Natural killer cell (primary cell): Measurements from ENCODE around the gene IGLON5. TPM values are rescaled to one million over a fixed set of nuclear protein-coding genes. Genes with fewer than 3 reads are reported as not detected.

Experiments used
- ATAC-seq, 3 donors: fragments of 150-1000 bp in 2 of 3; fragments of 200-7000 bp in 1 of 3; cut with Tn5 transposase; 1 replicate in 1 of 3; 2 replicates in 2 of 3; pipeline ENCODE4 v1.10.0; 2021; ENCODE audit warnings: mild to moderate bottlenecking in 2 of 3, moderate library complexity in 2 of 3
- DNase-seq, 2 donors: peaks; one replicate each; pipeline versions ENCODE4 v3.0.0 to v3.0.0-alpha.2; 2013 to 2021; ENCODE audit warnings: mixed read lengths in 1 of 2
- H3K27ac ChIP-seq: one replicate; pipeline ENCODE4 v1.5.1; 2013; ENCODE audit warnings: mild to moderate bottlenecking, low read length
- H3K27me3 ChIP-seq: one replicate; pipeline ENCODE4 v1.6.1; 2013; ENCODE audit warnings: low read length; ENCODE audit not compliant: control insufficient read depth, insufficient read depth
- H3K36me3 ChIP-seq: one replicate; pipeline ENCODE4 v1.6.1; 2013; ENCODE audit warnings: low read length; ENCODE audit not compliant: control insufficient read depth, insufficient read depth
- H3K4me1 ChIP-seq: one replicate; pipeline ENCODE4 v1.6.1; 2013; ENCODE audit warnings: low read length; ENCODE audit not compliant: control insufficient read depth, insufficient read depth
- H3K4me3 ChIP-seq: one replicate; pipeline ENCODE4 v1.5.1; 2013; ENCODE audit warnings: low read length
- H3K9me3 ChIP-seq: one replicate; pipeline ENCODE4 v1.6.1; 2013; ENCODE audit warnings: low read length; ENCODE audit not compliant: control insufficient read depth, insufficient read depth
- H3K27ac Mint-ChIP-seq, 2 donors: one replicate each; pipeline ENCODE4 v1.8.0; 2022; ENCODE audit warnings: mild to moderate bottlenecking in 2 of 2, mixed read lengths in 2 of 2, moderate library complexity in 1 of 2
- H3K27me3 Mint-ChIP-seq, 2 donors: one replicate each; pipeline ENCODE4 v1.8.0; 2022; ENCODE audit warnings: low read depth in 2 of 2, mixed read lengths in 2 of 2
- H3K36me3 Mint-ChIP-seq: one replicate; pipeline ENCODE4 v1.8.0; 2022; ENCODE audit warnings: mixed read lengths
- H3K4me1 Mint-ChIP-seq, 2 donors: one replicate each; pipeline ENCODE4 v1.8.0; 2022; ENCODE audit warnings: mixed read lengths in 2 of 2
- H3K4me3 Mint-ChIP-seq: one replicate; pipeline ENCODE4 v1.8.0; 2022; ENCODE audit warnings: mild to moderate bottlenecking, moderate library complexity, mixed read lengths
- H3K9me3 Mint-ChIP-seq, 2 donors: one replicate each; pipeline ENCODE4 v1.8.0; 2022; ENCODE audit warnings: mixed read lengths in 2 of 2
- WGBS: methylation state at CpG from one replicate; pipeline ENCODE4 v1.1.7; 2013; ENCODE audit warnings: missing lambda C conversion rate; ENCODE audit not compliant: insufficient coverage; 5-methylcytosine and 5-hydroxymethylcytosine counted together
- intact Hi-C: fragments of 100-400 bp; cut with micrococcal nuclease; formaldehyde crosslinking; loops from one replicate; pipeline ENCODE4 v1.14.2; 2022
- total RNA-seq, 4 donors: library from RNA; stranded (reverse); fragments of 120-200 nt in 1 of 4; gene quantifications; one replicate each; pipeline versions ENCODE4 v1.2.3 to v1.2.4, GENCODE V29; 2013 to 2022
- TF ChIP-seq, protein P1 (sequence below): fragments of 200-600 bp; IDR thresholded peaks from one replicate; pipeline ENCODE4 v1.8.0; 2022; ENCODE audit warnings: antibody characterized with exemption

Gene IGLON5
- total RNA-seq: not detected
- total RNA-seq (2013): not detected

DNA sequence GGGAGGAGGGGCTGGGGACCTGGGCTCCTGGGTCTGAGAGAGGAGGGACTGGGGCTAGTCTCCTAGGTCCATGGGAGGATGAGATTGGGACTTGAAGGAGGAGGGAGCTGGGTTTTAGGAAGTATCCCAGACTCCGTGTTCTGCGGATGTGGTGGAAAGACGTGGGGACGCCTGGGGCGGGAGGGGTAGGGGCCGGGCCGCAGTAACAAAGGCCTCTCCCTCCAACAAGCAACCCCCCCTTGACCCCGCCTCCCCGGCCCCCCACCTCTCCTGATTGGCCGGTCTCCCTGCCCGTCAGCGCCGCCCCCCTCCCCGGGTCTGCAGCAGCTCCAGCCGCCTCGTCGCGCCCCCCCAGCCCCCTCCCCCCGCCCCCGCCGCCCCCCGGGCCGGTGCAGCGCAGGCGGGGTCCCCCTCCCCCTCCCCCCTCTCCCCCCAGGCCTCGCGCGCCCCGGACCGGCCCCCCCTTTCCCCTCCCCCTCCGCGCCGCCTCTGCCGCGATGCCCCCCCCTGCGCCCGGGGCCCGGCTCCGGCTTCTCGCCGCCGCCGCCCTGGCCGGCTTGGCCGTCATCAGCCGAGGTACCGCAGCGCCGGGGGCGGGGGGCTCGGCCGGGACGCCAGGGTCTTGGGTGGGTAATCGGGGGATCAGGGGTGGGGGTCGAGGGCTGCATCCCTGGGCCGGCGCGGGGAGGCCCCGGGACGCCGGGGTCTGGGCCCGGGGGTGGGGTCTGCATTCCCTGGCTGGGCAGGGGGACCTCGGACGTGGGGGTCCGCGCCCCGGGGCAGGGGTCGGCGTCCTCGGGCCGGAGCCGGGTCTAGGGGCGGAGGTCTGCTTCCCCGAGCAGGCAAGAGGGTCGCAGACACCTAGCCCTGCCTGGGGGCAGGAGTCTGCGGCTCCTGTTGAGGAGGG is at the start of gene IGLON5:
IGLON5 (plus strand) TSS at position 294 of the 907 bp plus-strand sequence; CDS start at position 498, 204 bp downstream.
- H3K4me1 ChIP-seq: no peaks in the 10 kb centered on the region
- peaks cover 5% of the 10 kb centered on the region for H3K27me3 ChIP-seq
- H3K36me3 Mint-ChIP-seq: peaks cover 11% of the 10 kb centered on the region
- peaks cover 49 to 64% of the 10 kb centered on the region in 2 donors for H3K27me3 Mint-ChIP-seq
- DNase-seq (no peak), ATAC-seq (no peak)
- H3K9me3 Mint-ChIP-seq: peaks cover 0 to 2% of the 10 kb centered on the region in 2 donors
- WGBS: 14% methylated on average over 44 of the region's 76 CpGs
- intact Hi-C loops: no loop called here
- no peak within 1 kb of the TSS for H3K4me3 Mint-ChIP-seq
- TF ChIP-seq, protein P1, sequence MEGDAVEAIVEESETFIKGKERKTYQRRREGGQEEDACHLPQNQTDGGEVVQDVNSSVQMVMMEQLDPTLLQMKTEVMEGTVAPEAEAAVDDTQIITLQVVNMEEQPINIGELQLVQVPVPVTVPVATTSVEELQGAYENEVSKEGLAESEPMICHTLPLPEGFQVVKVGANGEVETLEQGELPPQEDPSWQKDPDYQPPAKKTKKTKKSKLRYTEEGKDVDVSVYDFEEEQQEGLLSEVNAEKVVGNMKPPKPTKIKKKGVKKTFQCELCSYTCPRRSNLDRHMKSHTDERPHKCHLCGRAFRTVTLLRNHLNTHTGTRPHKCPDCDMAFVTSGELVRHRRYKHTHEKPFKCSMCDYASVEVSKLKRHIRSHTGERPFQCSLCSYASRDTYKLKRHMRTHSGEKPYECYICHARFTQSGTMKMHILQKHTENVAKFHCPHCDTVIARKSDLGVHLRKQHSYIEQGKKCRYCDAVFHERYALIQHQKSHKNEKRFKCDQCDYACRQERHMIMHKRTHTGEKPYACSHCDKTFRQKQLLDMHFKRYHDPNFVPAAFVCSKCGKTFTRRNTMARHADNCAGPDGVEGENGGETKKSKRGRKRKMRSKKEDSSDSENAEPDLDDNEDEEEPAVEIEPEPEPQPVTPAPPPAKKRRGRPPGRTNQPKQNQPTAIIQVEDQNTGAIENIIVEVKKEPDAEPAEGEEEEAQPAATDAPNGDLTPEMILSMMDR: no peak
- H3K27ac Mint-ChIP-seq: no peak within 1 kb of the TSS
- no peaks in the 10 kb centered on the region for H3K4me1 Mint-ChIP-seq
- peaks cover 6% of the 10 kb centered on the region for H3K9me3 ChIP-seq
- H3K36me3 ChIP-seq: no peaks in the 10 kb centered on the region
- H3K4me3 ChIP-seq: no peak within 1 kb of the TSS
- no peak within 1 kb of the TSS for H3K27ac ChIP-seq

DNA sequence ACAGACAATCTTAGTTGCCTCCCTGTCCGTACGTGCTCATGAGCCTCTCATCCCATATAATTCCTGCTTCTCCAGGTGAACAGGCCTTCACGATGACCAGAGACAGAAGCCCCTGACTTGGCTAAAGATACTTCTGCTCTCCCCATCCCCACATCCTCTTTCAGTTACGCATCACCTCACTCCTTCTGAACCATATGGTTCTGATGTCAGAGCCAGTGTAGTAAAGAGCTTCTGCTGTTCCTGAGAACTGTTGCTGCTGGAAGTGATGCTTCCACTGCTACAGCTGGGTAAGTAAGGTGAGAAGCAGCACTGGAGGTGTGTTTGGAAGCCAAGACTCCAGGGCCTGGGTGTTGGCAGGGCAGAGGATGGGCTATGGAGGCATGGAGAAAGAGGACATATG is 47.6 kb upstream of the IGLON5 start:
- no peak overlapping the region for H3K27ac Mint-ChIP-seq
- no peak for ATAC-seq
- Histone ChIP-seq H3K4me3 (no peak overlapping the region), H3K4me1 (no peaks in the 10 kb centered on the region), H3K27me3 (no peaks in the 10 kb centered on the region), H3K27ac (no peak overlapping the region), H3K36me3 (no peaks in the 10 kb centered on the region), H3K9me3 (no peaks in the 10 kb centered on the region)
- DNase-seq: no peak
- intact Hi-C loops: loop anchor here (5.0 kb wide), 1 partner anchor 332 kb away; no protein-coding TSS in a partner anchor
- TF ChIP-seq, protein P1: no peak
- no peaks in the 10 kb centered on the region for H3K36me3 Mint-ChIP-seq
- peaks cover 5 to 6% of the 10 kb centered on the region in 2 donors for H3K4me1 Mint-ChIP-seq
- no peak overlapping the region for H3K4me3 Mint-ChIP-seq
- WGBS: 90% methylated on average over 3 of the region's 4 CpGs
- H3K9me3 Mint-ChIP-seq: no peaks in the 10 kb centered on the region
- peaks cover 5 to 7% of the 10 kb centered on the region in 2 donors for H3K27me3 Mint-ChIP-seq

DNA sequence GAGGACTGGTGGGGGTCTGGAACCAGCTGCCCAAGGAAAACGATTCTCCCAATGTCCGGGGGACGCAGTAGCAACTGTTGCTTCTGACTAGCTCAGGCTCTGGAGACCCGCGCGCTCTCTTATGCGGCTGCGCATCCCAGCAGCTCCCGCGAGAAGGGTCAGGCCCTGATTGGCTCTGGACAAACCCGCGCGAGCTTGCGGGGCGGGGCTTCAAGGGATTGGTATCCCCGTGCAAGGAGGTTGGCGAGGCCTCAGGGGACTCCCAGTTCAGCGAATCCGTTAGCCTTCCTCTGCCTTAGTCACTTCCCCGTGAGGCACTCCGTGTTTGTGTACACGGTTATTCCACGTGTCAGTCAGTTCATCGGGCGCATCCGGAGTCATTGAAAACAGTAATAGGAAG is 40.4 kb upstream of the IGLON5 start:
- ATAC-seq (no peak), DNase-seq (no peak)
- Mint-ChIP-seq H3K27ac (peak overlapping the region; percentile 5 to 33), H3K36me3 (no peaks in the 10 kb centered on the region), H3K9me3 (no peaks in the 10 kb centered on the region), H3K4me1 (peaks cover 31 to 43% of the 10 kb centered on the region in 2 donors), H3K4me3 (peak overlapping the region; percentile 43), H3K27me3 (peaks cover 6 to 8% of the 10 kb centered on the region in 2 donors)
- intact Hi-C loops: no loop called here
- Histone ChIP-seq H3K27ac (no peak overlapping the region), H3K4me1 (peaks cover 13% of the 10 kb centered on the region), H3K9me3 (no peaks in the 10 kb centered on the region), H3K27me3 (no peaks in the 10 kb centered on the region), H3K4me3 (no peak overlapping the region), H3K36me3 (no peaks in the 10 kb centered on the region)
- TF ChIP-seq, protein P1: no peak
- 80% methylated on average over 26 of the region's 26 CpGs for WGBS
